Naive thymus-derived CD8-positive, alpha-beta T cell (primary cell): Measurements from ENCODE around the gene CLVS2. TPM values are rescaled to one million over a fixed set of nuclear protein-coding genes. Genes with fewer than 3 reads are reported as not detected.
A peak's percentile ranks its signal among the peaks of the same experiment; 100 is the strongest.

Experiments used
- ATAC-seq, 2 donors: fragments of 150-1000 bp; cut with Tn5 transposase in 1 of 2; sonication (Bioruptor Pico), chemical (Tn5 transposase) in 1 of 2; 1 replicate in 1 of 2; 2 replicates in 1 of 2; pipeline ENCODE4 v1.10.0; 2021; ENCODE audit warnings: mild to moderate bottlenecking in 2 of 2, moderate library complexity in 2 of 2
- POLR2A ChIA-PET: fragments of 350-600 bp; sonication (Branson Sonifier 250); formaldehyde crosslinking; loops from one replicate; lab custom pipeline; 2021; ENCODE audit warnings: antibody characterized with exemption; lab: Charles Lee
- DNase-seq, 10 donors: peaks; one replicate each; pipeline versions ENCODE4 v3.0.0 to v3.0.0-alpha.2; 2020 to 2022
- H3K27ac Mint-ChIP-seq, 10 donors: one replicate each; pipeline ENCODE4 v1.8.0; 2020 to 2022; ENCODE audit warnings: mild to moderate bottlenecking in 10 of 10, mixed read lengths in 10 of 10, moderate library complexity in 4 of 10, inconsistent platforms in 1 of 10
- H3K27me3 Mint-ChIP-seq, 5 donors: one replicate each; pipeline ENCODE4 v1.8.0; 2021 to 2022; ENCODE audit warnings: mixed read lengths in 5 of 5
- H3K36me3 Mint-ChIP-seq, 3 donors: one replicate each; pipeline ENCODE4 v1.8.0; 2020 to 2022; ENCODE audit warnings: mixed read lengths in 3 of 3, mild to moderate bottlenecking in 2 of 3, inconsistent platforms in 1 of 3
- H3K4me1 Mint-ChIP-seq, 4 donors: one replicate each; pipeline ENCODE4 v1.8.0; 2021 to 2022; ENCODE audit warnings: mixed read lengths in 4 of 4
- H3K4me3 Mint-ChIP-seq, 10 donors: one replicate each; pipeline ENCODE4 v1.8.0; 2020 to 2022; ENCODE audit warnings: mild to moderate bottlenecking in 10 of 10, mixed read lengths in 10 of 10, moderate library complexity in 6 of 10, inconsistent platforms in 1 of 10
- H3K9me3 Mint-ChIP-seq, 9 donors: one replicate each; pipeline ENCODE4 v1.8.0; 2020 to 2022; ENCODE audit warnings: mixed read lengths in 9 of 9, mild to moderate bottlenecking in 3 of 9, inconsistent platforms in 1 of 9, moderate library complexity in 1 of 9
- polyA plus RNA-seq, 3 donors: library from polyadenylated mRNA; unstranded; fragments of 300-500 nt; fragmentation: Illumina TruSeq; gene quantifications; one replicate each; pipeline ENCODE4 v1.2.3, GENCODE V29; 2021
- total RNA-seq, 8 experiments: library from RNA in 2 of 8; stranded (reverse) in 2 of 8; gene quantifications; one replicate each; pipeline ENCODE4 v1.2.3 and lab custom pipeline; 2021 to 2026

The CLVS2 gene, protein sequence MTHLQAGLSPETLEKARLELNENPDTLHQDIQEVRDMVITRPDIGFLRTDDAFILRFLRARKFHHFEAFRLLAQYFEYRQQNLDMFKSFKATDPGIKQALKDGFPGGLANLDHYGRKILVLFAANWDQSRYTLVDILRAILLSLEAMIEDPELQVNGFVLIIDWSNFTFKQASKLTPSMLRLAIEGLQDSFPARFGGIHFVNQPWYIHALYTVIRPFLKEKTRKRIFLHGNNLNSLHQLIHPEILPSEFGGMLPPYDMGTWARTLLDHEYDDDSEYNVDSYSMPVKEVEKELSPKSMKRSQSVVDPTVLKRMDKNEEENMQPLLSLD
- total RNA-seq (not detected), polyA plus RNA-seq (not detected), total RNA-seq (lab: John Stamatoyannopoulos, UW) (0 to 0.09 (median 0) reads per million in 6 experiments)

DNA sequence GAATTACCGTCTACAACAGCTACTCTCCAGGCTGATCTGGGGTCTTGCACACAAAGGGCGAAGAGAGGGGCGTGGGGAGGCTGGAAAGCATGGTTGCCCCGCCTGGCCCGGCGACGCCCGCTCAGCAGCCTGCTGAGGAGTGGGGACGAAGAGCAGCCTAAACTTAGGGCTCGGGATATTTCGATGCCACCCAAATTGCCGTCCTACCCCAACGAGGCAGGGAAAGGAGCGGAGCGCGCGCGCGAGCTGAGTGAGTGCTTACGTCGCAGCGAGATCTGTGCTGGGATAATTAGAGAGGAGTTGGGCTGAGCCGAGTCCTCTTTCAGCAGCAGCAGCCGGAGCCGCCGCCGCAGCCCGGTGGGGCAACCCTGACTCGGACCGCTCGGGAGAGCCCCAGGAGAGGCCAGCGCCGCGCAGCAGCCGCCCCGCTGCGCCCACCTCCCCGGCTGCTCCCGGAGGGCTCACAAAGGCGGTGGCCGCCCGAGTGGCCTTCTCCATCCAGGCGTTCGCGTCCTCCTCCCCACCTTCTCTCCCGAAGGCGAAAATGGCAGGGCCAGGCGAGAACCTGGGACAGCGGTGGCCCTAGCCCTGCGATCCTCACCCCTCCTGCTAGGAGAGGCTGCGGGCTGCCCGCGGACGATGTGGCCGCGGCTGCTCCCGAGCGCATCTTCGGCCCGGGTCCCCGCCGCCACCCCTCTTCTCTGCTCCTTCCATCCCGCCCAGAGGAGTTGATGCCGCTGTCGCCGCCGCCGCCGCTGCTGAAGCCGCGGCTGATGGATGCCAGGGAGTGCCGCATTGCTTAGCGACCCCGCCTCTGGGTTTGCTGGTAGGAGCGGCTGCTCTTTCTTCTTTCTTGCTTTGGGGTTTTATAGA is at the start of gene CLVS2:
Gene CLVS2 (plus strand): TSS at position 315 of the 873 bp plus-strand sequence. CDS start 1,543 bp downstream, outside the sequence.
- Mint-ChIP-seq H3K27ac (no peak within 1 kb of the TSS), H3K4me3 (peak within 1 kb of the TSS in 2 of 10 donors; percentile 35 to 41), H3K27me3 (peaks cover 19 to 62% (median 36%) of the 10 kb centered on the region in 5 donors), H3K4me1 (peaks cover 0 to 2% (median under 1%) of the 10 kb centered on the region in 4 donors), H3K9me3 (peaks cover 0 to 6% (median 2%) of the 10 kb centered on the region in 9 donors), H3K36me3 (peaks cover 0 to 6% (median 0%) of the 10 kb centered on the region in 3 donors)
- POLR2A ChIA-PET = no interaction called here
- peak in 1 of 2 donors; percentile 12 for ATAC-seq
- DNase-seq = no peak

DNA sequence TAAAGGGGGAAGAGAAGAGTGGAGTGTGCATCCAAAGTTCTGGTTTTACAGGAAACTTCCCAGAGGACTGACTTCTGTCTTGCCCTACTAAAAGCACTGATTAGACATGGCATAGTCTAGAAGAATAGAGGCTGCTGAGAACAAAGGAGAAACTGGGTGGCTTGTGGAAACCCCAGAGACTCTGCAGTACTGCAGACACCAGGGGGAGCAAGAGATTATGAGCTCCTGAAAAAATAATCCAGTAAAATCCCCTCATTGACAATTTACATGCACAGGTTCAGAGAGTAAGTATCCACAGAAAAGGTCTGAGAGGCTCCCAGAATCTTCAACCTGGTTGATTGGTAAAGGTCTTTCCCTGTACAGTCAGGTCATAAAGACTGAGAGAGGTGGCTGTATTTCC is 48.7 kb upstream of the CLVS2 start:
- DNase-seq (no peak), ATAC-seq (no peak)
- POLR2A ChIA-PET = no interaction called here
- Mint-ChIP-seq H3K4me3 (no peak overlapping the region), H3K36me3 (peaks cover 0 to 5% (median 0%) of the 10 kb centered on the region in 3 donors), H3K9me3 (peaks cover 1 to 29% (median 5%) of the 10 kb centered on the region in 9 donors), H3K27ac (no peak overlapping the region), H3K4me1 (no peaks in the 10 kb centered on the region), H3K27me3 (peaks cover 0 to 14% (median 0%) of the 10 kb centered on the region in 5 donors)

DNA sequence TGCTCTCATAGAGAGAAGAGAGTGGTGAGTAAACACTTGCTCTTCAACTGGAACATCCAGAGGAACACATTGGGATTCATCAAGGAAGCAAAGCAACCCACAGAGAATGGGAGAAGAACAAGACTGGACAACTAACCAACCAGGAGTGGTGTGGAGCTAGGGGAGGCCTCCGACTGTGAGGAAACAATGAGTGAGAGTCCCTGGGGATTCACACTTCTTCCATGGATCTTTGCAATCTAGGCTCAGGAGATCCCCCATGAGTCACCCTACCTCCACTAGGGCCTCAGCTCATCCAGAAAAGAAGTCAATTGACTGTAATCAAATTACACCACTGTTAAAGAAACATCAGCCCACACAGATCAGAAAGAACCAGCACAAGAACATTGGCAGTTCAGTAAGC is 42.3 kb upstream of the CLVS2 start:
- DNase-seq = no peak
- no peak for ATAC-seq
- Mint-ChIP-seq H3K36me3 (peaks cover 0 to 13% (median 0%) of the 10 kb centered on the region in 3 donors), H3K4me1 (no peaks in the 10 kb centered on the region), H3K27ac (no peak overlapping the region), H3K4me3 (no peak overlapping the region), H3K9me3 (peaks cover 7 to 57% (median 25%) of the 10 kb centered on the region in 9 donors), H3K27me3 (no peaks in the 10 kb centered on the region)
- POLR2A ChIA-PET = no interaction called here

DNA sequence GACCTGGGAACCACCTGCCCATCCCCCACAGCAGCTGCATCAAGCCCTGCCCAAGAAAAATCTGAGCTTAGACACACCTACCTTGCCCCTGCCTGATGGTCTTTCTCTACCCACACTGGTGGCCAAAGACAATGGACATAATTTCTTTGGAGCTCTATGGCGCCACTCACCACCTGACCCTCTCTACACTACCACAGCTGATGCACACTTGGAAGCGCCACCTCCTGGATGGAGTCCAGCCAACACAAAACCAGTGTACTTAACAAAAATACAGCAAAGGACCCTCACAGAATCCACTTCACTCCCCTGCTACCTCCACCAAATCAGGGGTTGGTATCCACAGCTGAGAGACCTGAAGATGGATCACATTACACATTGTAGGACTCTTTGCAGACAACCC is 39.7 kb upstream of the CLVS2 start:
- DNase-seq (no peak), ATAC-seq (no peak)
- Mint-ChIP-seq H3K36me3 (peaks cover 0 to 13% (median 0%) of the 10 kb centered on the region in 3 donors), H3K27ac (no peak overlapping the region), H3K27me3 (no peaks in the 10 kb centered on the region), H3K4me3 (no peak overlapping the region), H3K9me3 (peaks cover 10 to 59% (median 27%) of the 10 kb centered on the region in 9 donors), H3K4me1 (no peaks in the 10 kb centered on the region)
- POLR2A ChIA-PET = no interaction called here

DNA sequence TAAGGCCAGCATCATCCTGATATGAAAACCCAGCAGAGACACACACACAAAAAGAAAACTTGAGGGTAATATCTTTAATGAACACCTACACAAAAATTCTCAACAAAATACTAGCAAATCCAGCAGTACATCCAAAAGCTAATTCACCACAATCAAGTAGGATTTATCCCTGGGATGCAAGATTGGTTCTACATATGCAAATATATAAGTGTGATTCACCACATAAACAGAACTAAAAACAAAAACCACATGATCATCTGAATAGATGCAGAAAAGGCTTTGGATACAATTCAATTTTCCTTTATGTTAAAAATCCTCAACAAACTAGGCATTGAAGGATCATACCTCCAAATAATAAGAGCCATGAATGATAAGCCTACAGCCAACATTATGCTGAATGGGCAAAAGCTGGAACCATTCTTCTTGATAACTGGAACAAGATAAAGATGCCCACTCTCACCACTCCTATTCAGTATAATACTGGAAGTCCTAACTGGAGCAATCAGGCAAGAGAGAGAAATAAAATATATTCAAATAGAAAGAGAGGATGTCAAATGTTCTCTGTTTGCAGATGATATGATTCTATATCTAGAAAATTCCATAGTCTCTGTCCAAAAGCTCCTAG is 33.9 kb upstream of the CLVS2 start:
- no peak for ATAC-seq
- Mint-ChIP-seq H3K4me3 (no peak overlapping the region), H3K9me3 (peaks cover 0 to 56% (median 18%) of the 10 kb centered on the region in 9 donors), H3K4me1 (no peaks in the 10 kb centered on the region), H3K27ac (no peak overlapping the region), H3K27me3 (no peaks in the 10 kb centered on the region), H3K36me3 (no peaks in the 10 kb centered on the region)
- POLR2A ChIA-PET = no interaction called here
- DNase-seq = no peak

DNA sequence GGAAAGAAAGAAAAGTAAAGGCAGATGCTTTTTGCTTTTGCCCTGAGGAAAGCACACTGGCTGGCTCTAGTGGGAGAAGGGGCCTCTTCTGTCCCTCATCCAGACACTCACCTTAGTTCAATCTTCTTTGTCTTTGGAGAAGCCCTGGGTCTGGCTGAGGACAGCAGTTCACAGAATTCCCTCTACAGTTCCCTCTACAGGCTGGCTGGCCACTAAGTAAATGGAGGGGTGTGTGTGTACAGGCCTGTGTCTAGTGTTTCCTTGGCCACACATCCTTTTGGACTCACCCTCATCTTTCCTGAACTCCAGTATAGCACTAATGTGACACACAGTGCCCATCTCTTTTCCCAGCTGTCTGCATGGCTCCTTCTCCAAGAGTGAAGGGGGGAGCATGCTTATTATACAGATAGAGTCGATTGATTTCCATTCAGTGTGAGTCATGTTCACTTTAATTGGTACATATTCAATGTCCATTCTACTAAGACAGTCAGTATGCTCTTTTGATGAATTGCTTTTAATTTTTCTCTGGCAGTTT is 26.0 kb upstream of the CLVS2 start:
- peaks cover 0 to 2% (median 0%) of the 10 kb centered on the region in 9 donors for H3K9me3 Mint-ChIP-seq
- DNase-seq (no peak), ATAC-seq (no peak)
- peaks cover 0 to 4% (median 0%) of the 10 kb centered on the region in 5 donors for H3K27me3 Mint-ChIP-seq
- H3K4me1 Mint-ChIP-seq = no peaks in the 10 kb centered on the region
- H3K36me3 Mint-ChIP-seq = no peaks in the 10 kb centered on the region
- no peak overlapping the region for H3K27ac Mint-ChIP-seq
- POLR2A ChIA-PET = no interaction called here
- H3K4me3 Mint-ChIP-seq = no peak overlapping the region

DNA sequence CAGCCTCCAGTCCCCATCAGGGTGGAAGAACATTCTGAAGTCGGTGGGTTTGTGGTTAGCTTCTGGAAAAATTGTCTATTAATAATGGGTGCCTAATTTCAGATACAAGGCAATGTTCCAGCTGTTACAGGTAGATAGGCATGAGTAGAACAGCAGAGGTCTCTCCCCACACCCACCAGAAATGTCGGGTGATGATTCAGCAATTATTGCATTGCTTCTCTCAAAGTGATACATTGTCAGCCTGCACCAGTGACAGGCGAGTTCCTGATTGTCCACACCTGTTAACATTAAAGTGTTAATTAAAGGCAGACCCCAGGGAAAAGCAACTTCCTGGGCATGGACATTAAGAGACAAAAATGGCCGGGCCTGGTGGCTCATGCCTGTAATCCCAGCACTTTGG is 18.9 kb upstream of the CLVS2 start:
- DNase-seq (no peak), ATAC-seq (no peak)
- Mint-ChIP-seq H3K4me3 (no peak overlapping the region), H3K27me3 (no peaks in the 10 kb centered on the region), H3K9me3 (peaks cover 0 to 5% (median 0%) of the 10 kb centered on the region in 9 donors), H3K27ac (no peak overlapping the region), H3K36me3 (no peaks in the 10 kb centered on the region), H3K4me1 (no peaks in the 10 kb centered on the region)
- POLR2A ChIA-PET = no interaction called here

DNA sequence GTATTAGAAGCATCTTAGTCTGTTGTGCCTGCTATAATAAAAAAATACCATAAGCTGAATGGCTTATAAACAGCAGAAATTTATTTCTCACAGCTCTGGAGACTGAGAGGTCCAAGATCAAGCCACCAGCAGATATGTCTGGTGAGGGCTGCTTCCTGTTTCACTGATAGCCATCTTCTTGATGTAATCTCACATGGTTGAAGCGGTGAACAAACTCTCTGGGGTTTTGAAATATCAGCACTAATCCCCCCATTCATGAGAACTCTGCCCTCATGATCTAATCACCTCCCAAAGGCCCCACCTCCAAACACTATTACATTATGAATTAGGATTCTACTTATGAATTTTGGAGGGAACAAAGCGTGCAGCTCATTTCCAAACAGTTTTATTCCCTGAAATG is 11.6 kb upstream of the CLVS2 start:
- Mint-ChIP-seq H3K27ac (no peak overlapping the region), H3K27me3 (peaks cover 0 to 22% (median 2%) of the 10 kb centered on the region in 5 donors), H3K36me3 (peaks cover 0 to 6% (median 0%) of the 10 kb centered on the region in 3 donors), H3K4me1 (peaks cover 0 to 1% (median 0%) of the 10 kb centered on the region in 4 donors), H3K4me3 (no peak overlapping the region), H3K9me3 (peaks cover 0 to 25% (median 4%) of the 10 kb centered on the region in 9 donors)
- DNase-seq (no peak), ATAC-seq (no peak)
- POLR2A ChIA-PET = no interaction called here

DNA sequence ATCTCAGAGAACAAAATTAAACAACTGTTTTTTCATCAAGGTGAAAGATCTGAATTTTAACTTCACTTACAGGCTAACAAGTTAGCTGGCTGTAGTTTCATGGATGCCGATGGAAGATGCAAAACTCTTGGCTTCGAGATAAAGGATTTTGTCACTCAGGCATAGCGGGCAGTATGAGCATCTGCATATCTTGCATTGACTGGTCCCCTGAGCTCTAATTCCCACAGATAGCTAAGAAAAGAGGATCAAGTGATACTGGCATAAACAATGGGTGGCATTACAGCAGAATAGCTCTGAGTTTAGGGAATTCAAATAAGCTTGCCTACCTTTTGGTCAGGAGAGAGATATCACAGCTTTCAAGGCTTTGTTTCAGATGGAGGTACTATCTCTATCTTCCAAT is 1.8 kb upstream of the CLVS2 start:
- H3K27ac Mint-ChIP-seq = no peak overlapping the region
- no peak overlapping the region for H3K4me3 Mint-ChIP-seq
- H3K27me3 Mint-ChIP-seq = peaks cover 19 to 57% (median 34%) of the 10 kb centered on the region in 5 donors
- DNase-seq = no peak
- peaks cover 0 to 9% (median 4%) of the 10 kb centered on the region in 9 donors for H3K9me3 Mint-ChIP-seq
- peaks cover 0 to 2% (median under 1%) of the 10 kb centered on the region in 4 donors for H3K4me1 Mint-ChIP-seq
- no peak for ATAC-seq
- POLR2A ChIA-PET = no interaction called here
- H3K36me3 Mint-ChIP-seq = peaks cover 0 to 6% (median 0%) of the 10 kb centered on the region in 3 donors

DNA sequence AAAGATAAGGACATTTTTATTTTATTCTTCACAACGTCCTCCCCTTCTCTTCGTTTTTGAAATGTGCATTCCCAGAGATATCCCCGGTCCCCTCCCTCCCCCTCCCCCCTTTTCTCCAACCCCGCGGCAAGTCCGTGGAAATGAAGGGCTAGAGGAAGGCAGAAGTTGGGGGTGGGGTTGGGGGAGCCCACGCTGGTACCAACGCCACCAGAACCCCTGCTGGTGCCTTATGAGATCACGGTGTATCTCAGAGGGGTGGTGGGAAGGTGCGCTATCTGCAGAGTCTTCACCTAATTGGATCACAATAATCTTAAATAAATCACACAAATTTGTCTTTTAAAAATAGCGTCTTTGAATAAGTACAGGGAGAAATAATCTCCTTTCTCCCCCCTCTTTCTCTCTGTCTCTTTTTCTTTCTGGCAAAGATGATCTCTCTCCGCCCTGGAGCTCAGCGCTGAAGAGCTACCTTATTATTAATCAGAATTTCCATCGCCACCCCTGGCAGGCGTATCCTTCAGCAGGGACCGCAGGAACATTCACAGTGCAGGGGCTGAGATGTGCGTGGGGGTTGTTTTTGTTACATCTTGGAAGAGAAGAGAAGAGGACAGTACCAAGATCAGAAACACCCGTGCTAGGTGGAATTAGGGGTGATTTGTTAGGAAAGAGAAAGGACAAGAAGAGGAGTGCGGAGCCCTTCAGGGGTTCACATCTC is 915 bp downstream of the CLVS2 start:
- Mint-ChIP-seq H3K27me3 (peaks cover 19 to 54% (median 34%) of the 10 kb centered on the region in 5 donors), H3K4me1 (peaks cover 0 to 2% (median under 1%) of the 10 kb centered on the region in 4 donors), H3K9me3 (peaks cover 0 to 6% (median 0%) of the 10 kb centered on the region in 9 donors), H3K36me3 (peaks cover 0 to 6% (median 0%) of the 10 kb centered on the region in 3 donors), H3K27ac (no peak overlapping the region), H3K4me3 (peak overlapping the region in 1 of 10 donors; percentile 41)
- POLR2A ChIA-PET = no interaction called here
- no peak for ATAC-seq
- DNase-seq = no peak

DNA sequence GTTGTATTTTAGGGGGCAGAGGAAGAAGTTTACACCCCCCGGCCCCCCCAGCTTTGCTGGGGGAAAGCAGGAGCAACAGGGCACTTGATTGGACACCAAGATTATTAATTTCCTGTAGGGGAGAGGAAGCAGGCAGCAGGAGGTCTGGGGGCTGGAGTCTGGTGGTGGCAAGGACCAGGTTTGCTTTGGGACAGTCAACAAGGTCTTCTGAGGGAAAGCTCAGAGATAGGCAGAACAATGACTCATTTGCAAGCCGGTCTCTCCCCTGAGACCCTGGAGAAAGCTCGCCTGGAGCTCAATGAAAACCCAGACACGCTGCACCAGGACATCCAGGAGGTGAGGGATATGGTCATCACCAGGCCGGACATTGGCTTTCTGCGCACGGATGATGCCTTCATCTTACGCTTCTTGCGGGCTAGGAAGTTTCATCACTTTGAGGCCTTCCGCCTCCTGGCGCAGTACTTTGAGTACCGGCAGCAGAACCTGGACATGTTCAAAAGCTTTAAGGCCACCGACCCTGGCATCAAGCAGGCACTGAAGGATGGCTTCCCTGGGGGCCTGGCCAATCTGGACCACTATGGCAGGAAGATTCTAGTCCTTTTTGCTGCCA is 1.6 kb downstream of the CLVS2 start:
- Mint-ChIP-seq H3K4me3 (no peak overlapping the region), H3K4me1 (peaks cover 0 to 2% (median under 1%) of the 10 kb centered on the region in 4 donors), H3K27ac (no peak overlapping the region), H3K27me3 (peaks cover 19 to 52% (median 34%) of the 10 kb centered on the region in 5 donors), H3K36me3 (peaks cover 0 to 6% (median 0%) of the 10 kb centered on the region in 3 donors), H3K9me3 (peaks cover 0 to 6% (median 0%) of the 10 kb centered on the region in 9 donors)
- DNase-seq (no peak), ATAC-seq (no peak)
- POLR2A ChIA-PET = no interaction called here
